ENCODE results near the gene LRFN2.

DNA sequence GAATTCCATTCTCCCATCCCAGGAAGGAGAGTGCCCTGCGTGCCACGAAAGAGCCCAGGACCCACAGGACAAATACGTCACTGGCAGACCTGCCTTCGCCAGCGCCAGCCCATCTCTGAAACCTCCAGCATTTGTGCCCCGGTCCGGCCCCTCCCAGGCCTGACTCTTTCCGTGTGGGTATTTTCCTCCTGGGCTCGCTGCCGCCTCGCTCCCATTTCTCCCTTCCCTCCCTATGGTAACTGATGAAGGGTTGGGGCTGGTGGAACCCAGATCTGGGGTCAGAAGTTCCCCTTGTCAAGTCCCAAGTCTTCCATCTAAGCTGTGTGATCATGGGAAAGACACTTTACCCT lies 208.5 kb downstream of the LRFN2 start:
- TF ChIP-seq, protein P1, sequence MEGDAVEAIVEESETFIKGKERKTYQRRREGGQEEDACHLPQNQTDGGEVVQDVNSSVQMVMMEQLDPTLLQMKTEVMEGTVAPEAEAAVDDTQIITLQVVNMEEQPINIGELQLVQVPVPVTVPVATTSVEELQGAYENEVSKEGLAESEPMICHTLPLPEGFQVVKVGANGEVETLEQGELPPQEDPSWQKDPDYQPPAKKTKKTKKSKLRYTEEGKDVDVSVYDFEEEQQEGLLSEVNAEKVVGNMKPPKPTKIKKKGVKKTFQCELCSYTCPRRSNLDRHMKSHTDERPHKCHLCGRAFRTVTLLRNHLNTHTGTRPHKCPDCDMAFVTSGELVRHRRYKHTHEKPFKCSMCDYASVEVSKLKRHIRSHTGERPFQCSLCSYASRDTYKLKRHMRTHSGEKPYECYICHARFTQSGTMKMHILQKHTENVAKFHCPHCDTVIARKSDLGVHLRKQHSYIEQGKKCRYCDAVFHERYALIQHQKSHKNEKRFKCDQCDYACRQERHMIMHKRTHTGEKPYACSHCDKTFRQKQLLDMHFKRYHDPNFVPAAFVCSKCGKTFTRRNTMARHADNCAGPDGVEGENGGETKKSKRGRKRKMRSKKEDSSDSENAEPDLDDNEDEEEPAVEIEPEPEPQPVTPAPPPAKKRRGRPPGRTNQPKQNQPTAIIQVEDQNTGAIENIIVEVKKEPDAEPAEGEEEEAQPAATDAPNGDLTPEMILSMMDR (IDR thresholded peaks at IDR 0.05; ENCODE audit: poor library complexity, severe bottlenecking) = no peak
- TF ChIP-seq, protein P2, sequence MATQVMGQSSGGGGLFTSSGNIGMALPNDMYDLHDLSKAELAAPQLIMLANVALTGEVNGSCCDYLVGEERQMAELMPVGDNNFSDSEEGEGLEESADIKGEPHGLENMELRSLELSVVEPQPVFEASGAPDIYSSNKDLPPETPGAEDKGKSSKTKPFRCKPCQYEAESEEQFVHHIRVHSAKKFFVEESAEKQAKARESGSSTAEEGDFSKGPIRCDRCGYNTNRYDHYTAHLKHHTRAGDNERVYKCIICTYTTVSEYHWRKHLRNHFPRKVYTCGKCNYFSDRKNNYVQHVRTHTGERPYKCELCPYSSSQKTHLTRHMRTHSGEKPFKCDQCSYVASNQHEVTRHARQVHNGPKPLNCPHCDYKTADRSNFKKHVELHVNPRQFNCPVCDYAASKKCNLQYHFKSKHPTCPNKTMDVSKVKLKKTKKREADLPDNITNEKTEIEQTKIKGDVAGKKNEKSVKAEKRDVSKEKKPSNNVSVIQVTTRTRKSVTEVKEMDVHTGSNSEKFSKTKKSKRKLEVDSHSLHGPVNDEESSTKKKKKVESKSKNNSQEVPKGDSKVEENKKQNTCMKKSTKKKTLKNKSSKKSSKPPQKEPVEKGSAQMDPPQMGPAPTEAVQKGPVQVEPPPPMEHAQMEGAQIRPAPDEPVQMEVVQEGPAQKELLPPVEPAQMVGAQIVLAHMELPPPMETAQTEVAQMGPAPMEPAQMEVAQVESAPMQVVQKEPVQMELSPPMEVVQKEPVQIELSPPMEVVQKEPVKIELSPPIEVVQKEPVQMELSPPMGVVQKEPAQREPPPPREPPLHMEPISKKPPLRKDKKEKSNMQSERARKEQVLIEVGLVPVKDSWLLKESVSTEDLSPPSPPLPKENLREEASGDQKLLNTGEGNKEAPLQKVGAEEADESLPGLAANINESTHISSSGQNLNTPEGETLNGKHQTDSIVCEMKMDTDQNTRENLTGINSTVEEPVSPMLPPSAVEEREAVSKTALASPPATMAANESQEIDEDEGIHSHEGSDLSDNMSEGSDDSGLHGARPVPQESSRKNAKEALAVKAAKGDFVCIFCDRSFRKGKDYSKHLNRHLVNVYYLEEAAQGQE (IDR thresholded peaks at IDR 0.05; ENCODE audit: borderline replicate concordance) = no peak
- TF ChIP-seq EZH2 (IDR thresholded peaks at IDR 0.05; ENCODE audit: borderline replicate concordance, insufficient read depth, low read length, poor library complexity, severe bottlenecking) (no peak), EP300 (conservative IDR thresholded peaks at IDR 0.05; ENCODE audit: poor library complexity, severe bottlenecking) (no peak), POLR2AphosphoS5 (IDR thresholded peaks at IDR 0.05) (no peak), RAD21 (conservative IDR thresholded peaks at IDR 0.05) (no peak), TAF1 (IDR thresholded peaks at IDR 0.05; ENCODE audit: low read depth) (no peak)

Data from neural cell (in vitro differentiated cells).